Neural progenitor cell (in vitro differentiated cells): ENCODE data around the gene TXNL4B. TPM values are rescaled to one million over a fixed set of nuclear protein-coding genes. Genes with fewer than 3 reads are reported as not detected.

Experiments
- DNase-seq: peaks from one replicate; pipeline ENCODE4 v3.0.0-alpha.2; 2016; ENCODE audit warnings: low spot score
- H2AFZ ChIP-seq: fragments of 200-600 bp; sonication (generic); replicated peaks from 2 replicates; pipeline ENCODE4 v1.6.1; 2016; ENCODE audit warnings: antibody characterized with exemption
- H3F3A ChIP-seq: fragments of 200-600 bp; sonication (generic); 2 replicates; pipeline ENCODE4 v1.6.1; 2016; ENCODE audit warnings: antibody characterized with exemption, low read depth
- H3K27ac ChIP-seq: fragments of 200-600 bp; sonication (generic); 2 replicates; pipeline ENCODE4 v1.5.1; 2016; ENCODE audit warnings: mild to moderate bottlenecking
- H3K27me3 ChIP-seq: fragments of 200-600 bp; sonication (generic); 2 replicates; pipeline ENCODE4 v1.6.1; 2016; ENCODE audit warnings: mild to moderate bottlenecking, moderate library complexity
- H3K36me3 ChIP-seq: fragments of 200-600 bp; sonication (generic); 2 replicates; pipeline ENCODE4 v1.5.1; 2016
- H3K4me1 ChIP-seq: fragments of 200-600 bp; sonication (generic); 2 replicates; pipeline ENCODE4 v1.6.1; 2016; ENCODE audit warnings: mixed run types
- H3K4me2 ChIP-seq: fragments of 200-600 bp; sonication (generic); 2 replicates; pipeline ENCODE4 v1.6.1; 2016
- H3K4me3 ChIP-seq: fragments of 200-600 bp; sonication (generic); 2 replicates; pipeline ENCODE4 v1.5.1; 2016
- H3K79me2 ChIP-seq: fragments of 200-600 bp; sonication (generic); 2 replicates; pipeline ENCODE4 v1.6.1; 2016; ENCODE audit warnings: low read depth
- H3K9ac ChIP-seq: fragments of 200-600 bp; sonication (generic); 2 replicates; pipeline ENCODE4 v1.6.1; 2016
- H3K9me3 ChIP-seq: fragments of 200-600 bp; sonication (generic); 2 replicates; pipeline ENCODE4 v1.5.1; 2016; ENCODE audit warnings: low read depth
- H4K20me1 ChIP-seq: fragments of 200-600 bp; sonication (generic); 2 replicates; pipeline ENCODE4 v1.6.1; 2016; ENCODE audit warnings: low read depth
- H3K27ac Mint-ChIP-seq: 3 replicates; pipeline ENCODE4 v1.8.0; 2021; ENCODE audit warnings: mixed read lengths
- H3K27me3 Mint-ChIP-seq: 2 replicates; pipeline ENCODE4 v1.8.0; 2022; ENCODE audit warnings: low read depth, mild to moderate bottlenecking, inconsistent platforms, moderate library complexity, mixed read lengths; ENCODE audit not compliant: insufficient read depth
- H3K36me3 Mint-ChIP-seq: 3 replicates; pipeline ENCODE4 v1.8.0; 2021; ENCODE audit warnings: mixed read lengths
- H3K4me1 Mint-ChIP-seq: 3 replicates; pipeline ENCODE4 v1.8.0; 2021; ENCODE audit warnings: mixed read lengths
- H3K4me3 Mint-ChIP-seq: 3 replicates; pipeline ENCODE4 v1.8.0; 2021; ENCODE audit warnings: mild to moderate bottlenecking, moderate library complexity, mixed read lengths
- H3K9me3 Mint-ChIP-seq: 3 replicates; pipeline ENCODE4 v1.8.0; 2020; ENCODE audit warnings: mixed read lengths
- CTCF ChIP-seq: fragments of 200-600 bp; sonication (generic); IDR thresholded peaks from 2 replicates; pipeline ENCODE4 v1.5.1; 2017; ENCODE audit warnings: antibody characterized with exemption, mild to moderate bottlenecking
- EZH2 ChIP-seq: fragments of 200-600 bp; sonication (generic); IDR thresholded peaks from 2 replicates; pipeline ENCODE4 v1.6.1; 2017; ENCODE audit warnings: antibody characterized with exemption, mild to moderate bottlenecking, moderate library complexity
- EZH2phosphoT487 ChIP-seq: fragments of 200-600 bp; sonication (generic); IDR thresholded peaks from 2 replicates; pipeline ENCODE4 v1.6.1; 2017; ENCODE audit warnings: antibody characterized with exemption
- total RNA-seq: library from RNA; depleted of rRNA; stranded (reverse); fragments of >200 nt; gene quantifications from 2 replicates; pipeline ENCODE4 v1.2.3, GENCODE V29; 2015; ENCODE audit warnings: low replicate concordance

Gene TXNL4B
- total RNA-seq, 1 donor from 2014 or later = 23.4 TPM

- H3K4me1 Mint-ChIP-seq = peaks cover 24% of the 10 kb centered on the region
- H3K27ac Mint-ChIP-seq = peak overlapping the region; percentile 61
- no peak overlapping the region for H3K9ac ChIP-seq
- H3K27ac ChIP-seq = no peak overlapping the region
- no peak overlapping the region for H3K4me3 Mint-ChIP-seq
- H3K9me3 ChIP-seq = no peaks in the 10 kb centered on the region
- no peak overlapping the region for H3K4me2 ChIP-seq
- H3K4me1 ChIP-seq = peaks cover 20% of the 10 kb centered on the region
- H3F3A ChIP-seq = peaks cover 11% of the 10 kb centered on the region
- no peaks in the 10 kb centered on the region for H3K27me3 ChIP-seq
- H2AFZ ChIP-seq = peak overlapping the region; percentile 77
- DNase-seq = peak; percentile 80
- H3K4me3 ChIP-seq = no peak overlapping the region
- H3K79me2 ChIP-seq = no peaks in the 10 kb centered on the region
- peak; percentile 84 for TF ChIP-seq CTCF
- no peak for TF ChIP-seq EZH2phosphoT487
- H3K9me3 Mint-ChIP-seq = no peaks in the 10 kb centered on the region
- no peaks in the 10 kb centered on the region for H3K36me3 ChIP-seq
- no peaks in the 10 kb centered on the region for H3K36me3 Mint-ChIP-seq
- H4K20me1 ChIP-seq = no peaks in the 10 kb centered on the region
- peaks cover 3% of the 10 kb centered on the region for H3K27me3 Mint-ChIP-seq
Measured at GRCh38 chr16:72124761-72125634, 31.6 kb upstream of the TXNL4B start.

GRCh38 chr16:72124148-72124547, 30.7 kb upstream of the TXNL4B start:
- no peak overlapping the region for H3K4me2 ChIP-seq
- no peak overlapping the region for H3K9ac ChIP-seq
- peaks cover 3% of the 10 kb centered on the region for H3K27me3 Mint-ChIP-seq
- no peaks in the 10 kb centered on the region for H3K36me3 ChIP-seq
- H3K4me1 Mint-ChIP-seq = peaks cover 24% of the 10 kb centered on the region
- no peak overlapping the region for H3K27ac ChIP-seq
- H3K36me3 Mint-ChIP-seq = peaks cover under 1% of the 10 kb centered on the region
- H3K9me3 ChIP-seq = no peaks in the 10 kb centered on the region
- H3K4me1 ChIP-seq = peaks cover 16% of the 10 kb centered on the region
- H3K4me3 ChIP-seq = no peak overlapping the region
- H3K9me3 Mint-ChIP-seq = no peaks in the 10 kb centered on the region
- no peaks in the 10 kb centered on the region for H3K79me2 ChIP-seq
- no peak for DNase-seq
- no peak overlapping the region for H3K27ac Mint-ChIP-seq
- H4K20me1 ChIP-seq = no peaks in the 10 kb centered on the region
- no peak overlapping the region for H2AFZ ChIP-seq
- TF ChIP-seq EZH2phosphoT487 = no peak
- no peak for TF ChIP-seq CTCF
- no peak for TF ChIP-seq EZH2
- H3K27me3 ChIP-seq = no peaks in the 10 kb centered on the region
- peaks cover 8% of the 10 kb centered on the region for H3F3A ChIP-seq
- H3K4me3 Mint-ChIP-seq = no peak overlapping the region

- Histone ChIP-seq H3K27me3 (no peaks in the 10 kb centered on the region), H3K4me1 (peaks cover 8% of the 10 kb centered on the region), H2AFZ (no peak overlapping the region), H3K36me3 (no peaks in the 10 kb centered on the region), H3F3A (peaks cover 2% of the 10 kb centered on the region), H3K27ac (no peak overlapping the region), H3K9ac (no peak overlapping the region), H4K20me1 (no peaks in the 10 kb centered on the region), H3K9me3 (no peaks in the 10 kb centered on the region), H3K4me2 (no peak overlapping the region), H3K79me2 (no peaks in the 10 kb centered on the region), H3K4me3 (no peak overlapping the region)
- Mint-ChIP-seq H3K36me3 (peaks cover 3% of the 10 kb centered on the region), H3K27me3 (peaks cover 3% of the 10 kb centered on the region), H3K4me3 (no peak overlapping the region), H3K27ac (peak overlapping the region; percentile 63), H3K4me1 (peaks cover 21% of the 10 kb centered on the region), H3K9me3 (no peaks in the 10 kb centered on the region)
- TF ChIP-seq EZH2phosphoT487 = no peak
- no peak for TF ChIP-seq EZH2
- TF ChIP-seq CTCF = no peak
- DNase-seq = no peak
Measured at GRCh38 chr16:72123426-72123825, 30.0 kb upstream of the TXNL4B start.
